Neural cell (in vitro differentiated cells): ENCODE measurements around the gene SGIP1. TPM values are rescaled to one million over a fixed set of nuclear protein-coding genes. Genes with fewer than 3 reads are reported as not detected.

Experiments used
- H2AFZ ChIP-seq: fragments of 200-600, 300-800 bp; sonication (generic), shearing (Covaris generic); 2 replicates; pipeline ENCODE4 v1.6.0; 2014; ENCODE audit warnings: low read depth, mild to moderate bottlenecking, antibody characterized with exemption, low read length, moderate library complexity
- H3F3A ChIP-seq: fragments of 200-600 bp; shearing (Covaris generic); 2 replicates; pipeline ENCODE4 v1.6.1; 2016; ENCODE audit warnings: mild to moderate bottlenecking, moderate library complexity, mixed read lengths, antibody characterized with exemption, low read length; ENCODE audit not compliant: insufficient read depth, poor library complexity, severe bottlenecking
- H3K27ac ChIP-seq: fragments of 200-600, 300-800 bp; sonication (generic), shearing (Covaris generic); 2 replicates; pipeline ENCODE4 v1.5.1; 2014; ENCODE audit warnings: mild to moderate bottlenecking, low read length, moderate library complexity
- H3K27me3 ChIP-seq: fragments of 300-800, 200-600 bp; sonication (generic), shearing (Covaris generic); 2 replicates; pipeline ENCODE4 v1.6.0; 2014; ENCODE audit warnings: mild to moderate bottlenecking, low read depth, low read length, moderate library complexity; ENCODE audit not compliant: insufficient read depth
- H3K36me3 ChIP-seq: fragments of 300-800, 200-600 bp; sonication (generic), shearing (Covaris generic); 2 replicates; pipeline ENCODE4 v1.5.1; 2014; ENCODE audit warnings: mild to moderate bottlenecking, antibody characterized with exemption, low read length, moderate library complexity; ENCODE audit not compliant: insufficient read depth
- H3K4me2 ChIP-seq: fragments of 300-800, 200-600 bp; sonication (generic), shearing (Covaris generic); 2 replicates; pipeline ENCODE4 v1.6.0; 2014; ENCODE audit warnings: mild to moderate bottlenecking, low read length
- H3K4me3 ChIP-seq: fragments of 300-800, 200-600 bp; sonication (generic), shearing (Covaris generic); 2 replicates; pipeline ENCODE4 v1.5.1; 2014; ENCODE audit warnings: mild to moderate bottlenecking, low read length, moderate library complexity
- H3K79me2 ChIP-seq: fragments of 200-600 bp; shearing (Covaris generic); replicated peaks from 2 replicates; pipeline ENCODE4 v1.6.0; 2014; ENCODE audit warnings: mild to moderate bottlenecking, low read length, moderate library complexity; ENCODE audit not compliant: insufficient read depth
- H3K9ac ChIP-seq: fragments of 300-800, 200-600 bp; sonication (generic), shearing (Covaris generic); 2 replicates; pipeline ENCODE4 v1.6.1; 2016; ENCODE audit warnings: mild to moderate bottlenecking, low read length, mixed read lengths
- H3K9me2 ChIP-seq: fragments of 200-600 bp; shearing (Covaris generic); 2 replicates; pipeline ENCODE4 v1.6.1; 2016; ENCODE audit warnings: mild to moderate bottlenecking, low read length, mixed read lengths; ENCODE audit not compliant: insufficient read depth
- H3K9me3 ChIP-seq: fragments of 200-600, 300-800 bp; sonication (generic), shearing (Covaris generic); 2 replicates; pipeline ENCODE4 v1.6.1; 2016; ENCODE audit warnings: mild to moderate bottlenecking, mixed run types, low read length, moderate library complexity, mixed read lengths
- H4K20me1 ChIP-seq: fragments of 200-600 bp; shearing (Covaris generic); 2 replicates; pipeline ENCODE4 v1.6.1; 2016; ENCODE audit warnings: mild to moderate bottlenecking, mixed run types; ENCODE audit not compliant: insufficient read depth
- EP300 ChIP-seq: fragments of 450-650 bp; conservative IDR thresholded peaks from 2 replicates; pipeline ENCODE4 v1.6.1; 2014; ENCODE audit warnings: antibody characterized with exemption, mild to moderate bottlenecking, moderate library complexity; ENCODE audit not compliant: poor library complexity, severe bottlenecking
- EZH2 ChIP-seq: fragments of 200-600, 300-800 bp; shearing (Covaris generic), sonication (generic); IDR thresholded peaks from 2 replicates; pipeline ENCODE4 v1.6.1; 2014; ENCODE audit warnings: antibody characterized with exemption, low read length, borderline replicate concordance, mild to moderate bottlenecking; ENCODE audit not compliant: insufficient read depth, poor library complexity, severe bottlenecking
- MXI1 ChIP-seq: fragments of 450-650 bp; conservative IDR thresholded peaks from 2 replicates; pipeline ENCODE4 v1.6.1; 2014; ENCODE audit warnings: antibody characterized with exemption, mild to moderate bottlenecking; ENCODE audit not compliant: poor library complexity, severe bottlenecking
- POLR2AphosphoS5 ChIP-seq: IDR thresholded peaks from 2 replicates; pipeline ENCODE4 v1.6.1; 2012
- RAD21 ChIP-seq: fragments of 450-650 bp; conservative IDR thresholded peaks from 2 replicates; pipeline ENCODE4 v1.6.1; 2014; ENCODE audit warnings: antibody characterized with exemption, mild to moderate bottlenecking, moderate library complexity
- SMC3 ChIP-seq: fragments of 450-650 bp; conservative IDR thresholded peaks from 2 replicates; pipeline ENCODE4 v1.6.1; 2014; ENCODE audit warnings: antibody characterized with exemption, mild to moderate bottlenecking, moderate library complexity; ENCODE audit not compliant: poor library complexity
- TAF1 ChIP-seq: IDR thresholded peaks from 2 replicates; pipeline ENCODE4 v1.6.1; 2012; ENCODE audit warnings: low read depth
- polyA plus RNA-seq: library from polyadenylated mRNA; depleted of rRNA; stranded (reverse); fragments of >200 nt; gene quantifications from 2 replicates; pipeline ENCODE4 v1.2.3, GENCODE V29; 2014
- TF ChIP-seq, protein P1 (sequence below): IDR thresholded peaks from 2 replicates; pipeline ENCODE4 v1.6.1; 2012; ENCODE audit warnings: borderline replicate concordance
- TF ChIP-seq, protein P2 (sequence below): fragments of 450-650 bp; IDR thresholded peaks from 2 replicates; pipeline ENCODE4 v1.5.1; 2014; ENCODE audit warnings: antibody characterized with exemption, mild to moderate bottlenecking, moderate library complexity; ENCODE audit not compliant: poor library complexity, severe bottlenecking

SGIP1 gene
- polyA plus RNA-seq, 1 donor from 2014 or later = 50.5 TPM

DNA sequence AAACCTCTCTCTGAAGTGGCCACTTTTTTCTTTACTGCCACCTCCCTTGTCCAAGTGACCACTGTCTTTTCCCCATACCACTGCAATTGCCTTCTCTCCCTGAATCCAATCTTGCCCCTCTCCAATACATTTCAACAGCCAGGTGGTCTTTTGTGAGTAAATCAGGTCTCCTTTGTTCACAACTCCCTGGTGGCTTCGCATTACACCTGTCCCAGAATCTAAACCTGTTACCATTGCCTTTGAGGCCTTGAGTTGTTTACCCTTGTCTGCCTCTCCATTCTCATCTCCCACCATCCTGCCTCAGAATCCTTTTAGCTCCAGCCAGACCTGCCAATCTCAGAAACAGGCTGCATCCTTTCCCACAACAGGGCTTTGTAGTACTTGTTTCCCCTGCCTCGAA is 196.5 kb downstream of the SGIP1 start:
- Histone ChIP-seq H3K4me3 (no peak overlapping the region), H3K4me2 (no peak overlapping the region), H3F3A (no peaks in the 10 kb centered on the region), H3K36me3 (no peaks in the 10 kb centered on the region), H3K27ac (no peak overlapping the region), H3K79me2 (no peaks in the 10 kb centered on the region), H4K20me1 (no peaks in the 10 kb centered on the region), H3K27me3 (no peaks in the 10 kb centered on the region), H3K9ac (no peak overlapping the region), H3K9me3 (no peaks in the 10 kb centered on the region), H2AFZ (no peak overlapping the region), H3K9me2 (no peaks in the 10 kb centered on the region)
- TF ChIP-seq POLR2AphosphoS5 = no peak
- no peak for TF ChIP-seq RAD21
- TF ChIP-seq MXI1 = no peak
- TF ChIP-seq, protein P1, sequence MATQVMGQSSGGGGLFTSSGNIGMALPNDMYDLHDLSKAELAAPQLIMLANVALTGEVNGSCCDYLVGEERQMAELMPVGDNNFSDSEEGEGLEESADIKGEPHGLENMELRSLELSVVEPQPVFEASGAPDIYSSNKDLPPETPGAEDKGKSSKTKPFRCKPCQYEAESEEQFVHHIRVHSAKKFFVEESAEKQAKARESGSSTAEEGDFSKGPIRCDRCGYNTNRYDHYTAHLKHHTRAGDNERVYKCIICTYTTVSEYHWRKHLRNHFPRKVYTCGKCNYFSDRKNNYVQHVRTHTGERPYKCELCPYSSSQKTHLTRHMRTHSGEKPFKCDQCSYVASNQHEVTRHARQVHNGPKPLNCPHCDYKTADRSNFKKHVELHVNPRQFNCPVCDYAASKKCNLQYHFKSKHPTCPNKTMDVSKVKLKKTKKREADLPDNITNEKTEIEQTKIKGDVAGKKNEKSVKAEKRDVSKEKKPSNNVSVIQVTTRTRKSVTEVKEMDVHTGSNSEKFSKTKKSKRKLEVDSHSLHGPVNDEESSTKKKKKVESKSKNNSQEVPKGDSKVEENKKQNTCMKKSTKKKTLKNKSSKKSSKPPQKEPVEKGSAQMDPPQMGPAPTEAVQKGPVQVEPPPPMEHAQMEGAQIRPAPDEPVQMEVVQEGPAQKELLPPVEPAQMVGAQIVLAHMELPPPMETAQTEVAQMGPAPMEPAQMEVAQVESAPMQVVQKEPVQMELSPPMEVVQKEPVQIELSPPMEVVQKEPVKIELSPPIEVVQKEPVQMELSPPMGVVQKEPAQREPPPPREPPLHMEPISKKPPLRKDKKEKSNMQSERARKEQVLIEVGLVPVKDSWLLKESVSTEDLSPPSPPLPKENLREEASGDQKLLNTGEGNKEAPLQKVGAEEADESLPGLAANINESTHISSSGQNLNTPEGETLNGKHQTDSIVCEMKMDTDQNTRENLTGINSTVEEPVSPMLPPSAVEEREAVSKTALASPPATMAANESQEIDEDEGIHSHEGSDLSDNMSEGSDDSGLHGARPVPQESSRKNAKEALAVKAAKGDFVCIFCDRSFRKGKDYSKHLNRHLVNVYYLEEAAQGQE = no peak
- TF ChIP-seq EZH2 = no peak
- TF ChIP-seq EP300 = no peak
- no peak for TF ChIP-seq TAF1
- no peak for TF ChIP-seq SMC3

DNA sequence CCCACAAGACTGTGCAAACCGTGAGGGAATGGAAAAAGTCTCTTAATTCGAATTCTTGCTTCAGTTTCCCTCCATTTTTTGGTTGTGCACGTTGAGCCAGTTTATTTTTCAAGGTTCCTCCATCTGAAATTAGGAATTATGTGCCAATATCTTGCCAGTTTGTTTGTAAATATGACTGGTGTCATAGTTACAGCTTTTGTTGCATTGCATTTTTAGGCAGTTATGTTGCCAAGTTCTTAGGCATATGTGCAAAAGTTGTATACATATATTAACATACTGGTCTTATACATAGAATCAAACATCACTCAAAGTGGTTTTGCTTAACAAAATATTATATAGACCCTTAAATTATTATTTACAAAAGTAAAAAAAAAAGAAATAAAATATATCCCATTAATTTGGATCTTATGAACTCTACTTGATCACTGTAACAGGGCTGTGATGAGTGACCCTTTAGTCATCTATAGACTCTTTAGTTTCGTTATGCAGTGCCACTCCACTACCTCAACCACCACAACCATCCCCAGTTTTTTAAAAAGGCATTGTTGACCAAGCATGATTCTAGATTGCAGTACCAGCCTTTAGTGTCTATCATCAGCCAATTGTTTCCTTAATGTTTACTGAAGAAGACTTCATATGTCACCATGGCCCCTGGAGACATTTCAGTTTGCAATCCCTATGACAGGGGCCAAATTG is 197.4 kb downstream of the SGIP1 start:
- no peaks in the 10 kb centered on the region for H3K27me3 ChIP-seq
- H3K9ac ChIP-seq = no peak overlapping the region
- no peaks in the 10 kb centered on the region for H3K36me3 ChIP-seq
- no peak overlapping the region for H3K4me2 ChIP-seq
- H3K9me3 ChIP-seq = no peaks in the 10 kb centered on the region
- H3K79me2 ChIP-seq = no peaks in the 10 kb centered on the region
- TF ChIP-seq, protein P2, sequence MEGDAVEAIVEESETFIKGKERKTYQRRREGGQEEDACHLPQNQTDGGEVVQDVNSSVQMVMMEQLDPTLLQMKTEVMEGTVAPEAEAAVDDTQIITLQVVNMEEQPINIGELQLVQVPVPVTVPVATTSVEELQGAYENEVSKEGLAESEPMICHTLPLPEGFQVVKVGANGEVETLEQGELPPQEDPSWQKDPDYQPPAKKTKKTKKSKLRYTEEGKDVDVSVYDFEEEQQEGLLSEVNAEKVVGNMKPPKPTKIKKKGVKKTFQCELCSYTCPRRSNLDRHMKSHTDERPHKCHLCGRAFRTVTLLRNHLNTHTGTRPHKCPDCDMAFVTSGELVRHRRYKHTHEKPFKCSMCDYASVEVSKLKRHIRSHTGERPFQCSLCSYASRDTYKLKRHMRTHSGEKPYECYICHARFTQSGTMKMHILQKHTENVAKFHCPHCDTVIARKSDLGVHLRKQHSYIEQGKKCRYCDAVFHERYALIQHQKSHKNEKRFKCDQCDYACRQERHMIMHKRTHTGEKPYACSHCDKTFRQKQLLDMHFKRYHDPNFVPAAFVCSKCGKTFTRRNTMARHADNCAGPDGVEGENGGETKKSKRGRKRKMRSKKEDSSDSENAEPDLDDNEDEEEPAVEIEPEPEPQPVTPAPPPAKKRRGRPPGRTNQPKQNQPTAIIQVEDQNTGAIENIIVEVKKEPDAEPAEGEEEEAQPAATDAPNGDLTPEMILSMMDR = no peak
- TF ChIP-seq, protein P1 = no peak
- TF ChIP-seq POLR2AphosphoS5 = no peak
- H2AFZ ChIP-seq = no peak overlapping the region
- H4K20me1 ChIP-seq = no peaks in the 10 kb centered on the region
- no peaks in the 10 kb centered on the region for H3K9me2 ChIP-seq
- no peaks in the 10 kb centered on the region for H3F3A ChIP-seq
- no peak overlapping the region for H3K4me3 ChIP-seq
- no peak overlapping the region for H3K27ac ChIP-seq
